T follicular helper cell (primary cell): ENCODE measurements around the gene SPSB4.

Source experiments
- DNase-seq: peaks from one replicate; pipeline ENCODE4 v3.0.0-alpha.2; 2020; ENCODE audit warnings: low read depth

SPSB4 gene

DNA sequence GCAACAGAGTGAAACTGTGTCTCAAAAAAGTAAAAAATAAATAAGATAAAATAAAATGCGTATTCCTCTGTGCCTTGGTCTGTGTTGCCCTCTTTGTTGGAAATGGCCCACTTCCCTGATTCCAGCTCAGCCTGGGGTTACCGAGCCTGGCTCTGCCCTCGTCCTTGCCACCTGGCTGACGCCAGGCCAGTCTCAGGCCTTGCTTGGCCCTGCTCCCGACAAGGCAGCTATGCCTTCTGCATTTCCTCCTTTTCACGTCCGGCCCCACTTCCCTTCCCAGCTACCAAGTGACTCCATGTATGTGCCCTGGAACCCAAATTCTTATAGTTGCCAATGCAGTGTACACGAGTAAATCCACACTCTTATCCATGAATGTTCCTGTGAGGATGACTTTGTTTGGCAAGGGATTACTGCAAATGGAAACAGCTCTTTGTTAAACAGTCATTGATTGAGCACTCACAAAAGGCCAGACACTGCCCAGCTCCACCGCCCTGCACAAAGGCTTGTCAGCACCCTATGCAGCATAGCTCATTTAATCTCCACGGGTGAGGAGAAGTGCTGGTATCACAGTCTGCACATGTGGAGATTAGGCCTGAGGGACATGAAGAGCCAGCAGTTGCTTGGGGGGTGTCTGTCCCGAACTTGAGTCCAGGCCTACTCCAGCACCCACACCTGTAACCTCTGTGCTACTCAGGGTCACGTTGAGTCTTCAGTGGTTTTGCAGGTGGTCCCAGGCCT, 25.1 kb downstream of the SPSB4 start:
- DNase-seq: no peak

- DNase-seq: no peak
These were observed 25.8 kb downstream of the SPSB4 start for GRCh38 chr3:141076797-141077571.

GRCh38 chr3:141077631-141078030, 26.5 kb downstream of the SPSB4 start:
- DNase-seq: no peak

- no peak for DNase-seq
These were observed 27.1 kb downstream of the SPSB4 start for GRCh38 chr3:141078200-141078599.

- DNase-seq: no peak
These were observed 29.3 kb downstream of the SPSB4 start for GRCh38 chr3:141080431-141080830.

- DNase-seq: no peak
These were observed 30.1 kb downstream of the SPSB4 start for GRCh38 chr3:141081141-141081795.

DNA sequence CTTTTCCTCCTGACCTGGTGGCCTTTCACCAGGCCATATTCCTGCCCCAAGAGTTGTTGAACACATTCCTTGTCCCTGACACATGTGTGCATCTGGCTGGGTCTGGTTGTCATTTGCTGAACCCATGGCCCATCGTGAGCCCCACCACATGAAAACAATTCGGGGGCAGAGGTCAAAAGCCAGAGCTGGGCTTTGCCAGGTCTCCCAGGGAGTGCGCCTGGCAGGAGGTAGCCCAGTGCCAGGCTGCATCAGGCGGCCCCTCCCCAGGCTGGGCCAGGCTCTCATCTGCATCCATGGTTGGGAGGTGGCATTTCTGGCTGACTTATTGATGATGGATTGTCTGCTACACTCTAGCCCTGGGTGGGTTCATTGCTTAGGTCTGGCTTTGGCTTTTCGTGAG, 30.9 kb downstream of the SPSB4 start:
- DNase-seq: no peak

- DNase-seq: no peak
These were observed 32.1 kb downstream of the SPSB4 start for GRCh38 chr3:141083226-141083625.

GRCh38 chr3:141083836-141084649, 32.9 kb downstream of the SPSB4 start:
- no peak for DNase-seq

GRCh38 chr3:141085343-141086070, 34.4 kb downstream of the SPSB4 start:
- no peak for DNase-seq

DNA sequence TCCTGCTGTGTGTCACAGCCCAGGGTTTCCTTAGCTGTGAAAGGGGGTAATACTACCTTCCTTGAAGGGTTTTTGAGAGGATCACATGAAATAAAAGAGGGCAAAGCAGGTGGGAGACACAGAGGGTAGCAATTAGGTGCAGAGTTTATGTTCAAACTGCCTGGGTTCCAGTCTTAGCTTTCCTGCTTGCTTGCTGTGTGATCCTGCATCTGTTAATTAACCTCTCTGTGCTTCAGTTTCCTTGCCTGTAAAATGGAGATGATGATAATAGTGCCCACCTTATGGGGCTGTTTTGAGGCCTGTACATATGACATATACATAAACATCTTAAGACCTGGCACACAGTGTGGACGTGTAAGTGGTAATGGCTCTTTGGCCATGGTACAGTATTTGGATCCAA, 35.0 kb downstream of the SPSB4 start:
- DNase-seq: no peak

- no peak for DNase-seq
These were observed 36.1 kb downstream of the SPSB4 start for GRCh38 chr3:141087076-141087777.

GRCh38 chr3:141087778-141088130, 36.6 kb downstream of the SPSB4 start:
- DNase-seq: no peak

- no peak for DNase-seq
These were observed 38.4 kb downstream of the SPSB4 start for GRCh38 chr3:141089339-141090152.

GRCh38 chr3:141091426-141091825, 40.3 kb downstream of the SPSB4 start:
- no peak for DNase-seq

DNA sequence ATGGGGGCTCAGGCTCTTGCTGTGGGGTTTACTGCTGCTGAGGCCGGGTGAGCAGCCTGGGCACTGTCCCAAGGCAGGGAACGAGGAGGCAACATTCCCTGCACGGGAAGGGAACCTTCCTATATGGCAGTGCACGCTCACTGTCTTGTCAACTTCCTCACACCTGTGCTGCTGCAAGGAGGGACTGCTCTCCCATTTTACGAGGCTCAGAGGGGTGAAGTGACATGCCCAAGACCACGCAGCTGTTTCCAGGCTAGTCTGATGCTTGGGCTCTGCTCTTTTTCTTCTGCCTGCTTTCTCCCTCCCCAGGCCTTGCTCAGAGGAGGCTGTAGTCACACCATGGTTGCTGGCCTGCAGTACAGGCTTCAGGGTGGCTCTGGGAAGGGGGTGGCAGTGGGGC, 41.5 kb downstream of the SPSB4 start:
- DNase-seq: no peak

DNA sequence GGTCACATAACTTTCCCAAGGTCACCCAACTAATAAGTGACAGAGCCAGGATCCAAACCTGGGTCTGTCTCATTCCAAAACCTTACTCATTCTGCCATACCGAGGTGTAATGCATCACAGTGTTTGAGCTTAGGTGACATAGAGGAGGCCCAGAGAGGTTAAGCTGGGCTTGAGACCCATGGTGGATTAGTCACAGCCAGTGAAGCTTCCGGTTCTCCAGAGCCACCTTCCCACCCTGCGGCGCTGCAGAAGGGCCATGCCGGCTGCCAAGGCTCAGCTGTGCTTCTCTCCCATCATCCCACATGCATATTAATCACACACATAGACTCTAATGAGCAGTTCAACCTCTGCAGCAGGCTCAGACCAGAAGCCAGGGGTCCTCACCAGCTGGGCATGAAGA, 42.2 kb downstream of the SPSB4 start:
- DNase-seq: no peak

DNA sequence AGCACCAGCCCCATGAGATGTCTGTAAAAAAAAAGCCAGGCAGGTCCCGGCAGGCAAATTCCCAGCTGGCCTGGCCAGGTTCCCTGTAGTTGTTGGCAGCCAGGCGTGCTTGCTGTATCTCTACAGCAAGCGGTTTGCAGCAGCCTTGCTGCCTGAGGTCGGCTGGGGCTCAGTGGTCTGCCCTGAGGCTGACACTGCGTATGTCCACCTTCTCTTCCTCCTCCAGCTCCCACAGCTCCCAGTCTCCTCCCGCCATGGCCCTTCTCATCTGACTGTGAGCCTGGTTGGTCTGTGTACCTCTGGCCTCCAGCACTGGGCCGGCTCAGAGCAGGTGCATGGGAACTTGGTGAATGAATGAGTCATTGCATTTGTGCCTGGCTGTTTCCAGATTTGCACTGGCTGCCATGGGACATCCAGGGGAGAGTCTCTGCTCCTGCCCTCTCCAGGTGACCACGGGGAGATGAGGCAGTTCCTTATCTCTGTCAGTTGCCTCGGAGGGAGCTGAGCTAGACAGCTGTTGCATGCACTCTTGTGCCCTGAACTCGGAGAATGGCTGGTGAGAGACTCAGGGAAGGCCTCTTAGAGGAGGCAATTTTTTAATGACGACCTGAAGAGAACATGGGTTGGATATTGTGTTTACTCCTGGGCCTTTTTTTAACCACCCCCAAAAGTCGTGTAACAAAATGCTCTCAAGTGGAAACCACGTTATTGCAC, 43.0 kb downstream of the SPSB4 start:
- no peak for DNase-seq

GRCh38 chr3:141094790-141095545, 43.8 kb downstream of the SPSB4 start:
- no peak for DNase-seq
